ENCODE data around the gene CFP.
"Not testable (repeated sequence)": the region's sequence is repeated elsewhere in the genome, so short reads cannot be mapped to it uniquely, and the experiment has no call there.

GRCh38 chrX:47603125-47603524, 26.6 kb downstream of the CFP start:
- TF ChIP-seq, protein P1, sequence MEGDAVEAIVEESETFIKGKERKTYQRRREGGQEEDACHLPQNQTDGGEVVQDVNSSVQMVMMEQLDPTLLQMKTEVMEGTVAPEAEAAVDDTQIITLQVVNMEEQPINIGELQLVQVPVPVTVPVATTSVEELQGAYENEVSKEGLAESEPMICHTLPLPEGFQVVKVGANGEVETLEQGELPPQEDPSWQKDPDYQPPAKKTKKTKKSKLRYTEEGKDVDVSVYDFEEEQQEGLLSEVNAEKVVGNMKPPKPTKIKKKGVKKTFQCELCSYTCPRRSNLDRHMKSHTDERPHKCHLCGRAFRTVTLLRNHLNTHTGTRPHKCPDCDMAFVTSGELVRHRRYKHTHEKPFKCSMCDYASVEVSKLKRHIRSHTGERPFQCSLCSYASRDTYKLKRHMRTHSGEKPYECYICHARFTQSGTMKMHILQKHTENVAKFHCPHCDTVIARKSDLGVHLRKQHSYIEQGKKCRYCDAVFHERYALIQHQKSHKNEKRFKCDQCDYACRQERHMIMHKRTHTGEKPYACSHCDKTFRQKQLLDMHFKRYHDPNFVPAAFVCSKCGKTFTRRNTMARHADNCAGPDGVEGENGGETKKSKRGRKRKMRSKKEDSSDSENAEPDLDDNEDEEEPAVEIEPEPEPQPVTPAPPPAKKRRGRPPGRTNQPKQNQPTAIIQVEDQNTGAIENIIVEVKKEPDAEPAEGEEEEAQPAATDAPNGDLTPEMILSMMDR (IDR thresholded peaks at IDR 0.05): not testable (repeated sequence)
- TF ChIP-seq POLR2A (IDR thresholded peaks at IDR 0.05): not testable (repeated sequence)
